ENCODE data around the gene REG1A.

Gene REG1A, protein sequence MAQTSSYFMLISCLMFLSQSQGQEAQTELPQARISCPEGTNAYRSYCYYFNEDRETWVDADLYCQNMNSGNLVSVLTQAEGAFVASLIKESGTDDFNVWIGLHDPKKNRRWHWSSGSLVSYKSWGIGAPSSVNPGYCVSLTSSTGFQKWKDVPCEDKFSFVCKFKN

DNA sequence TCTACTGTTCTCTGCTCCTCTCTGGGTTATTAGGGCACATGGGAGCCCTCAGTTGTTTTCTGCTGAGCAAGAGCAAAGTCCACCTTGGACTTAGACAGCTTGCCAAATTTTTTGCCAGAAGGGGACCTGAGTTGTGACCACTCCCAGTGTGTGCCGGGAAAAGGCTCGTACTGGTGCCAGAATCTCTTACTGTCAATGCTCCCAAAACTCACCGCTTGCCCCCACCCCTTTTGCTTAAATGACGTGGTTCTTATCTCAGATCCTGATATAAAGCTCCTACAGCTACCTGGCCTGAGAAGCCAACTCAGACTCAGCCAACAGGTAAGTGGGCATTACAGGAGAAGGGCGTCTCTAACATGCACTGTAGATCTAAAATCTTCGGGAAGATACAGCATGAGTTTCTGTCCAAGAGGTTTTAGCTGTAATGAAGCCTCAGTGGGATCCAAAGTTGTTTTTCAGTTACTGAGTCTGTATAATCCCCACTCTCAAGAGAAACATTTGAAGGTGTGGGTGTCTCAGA is at the start of gene REG1A:
Gene REG1A (plus strand): TSS at position 295 of the 520 bp plus-strand sequence. CDS start 374 bp downstream, outside the sequence.
- no peak for DNase-seq

DNA sequence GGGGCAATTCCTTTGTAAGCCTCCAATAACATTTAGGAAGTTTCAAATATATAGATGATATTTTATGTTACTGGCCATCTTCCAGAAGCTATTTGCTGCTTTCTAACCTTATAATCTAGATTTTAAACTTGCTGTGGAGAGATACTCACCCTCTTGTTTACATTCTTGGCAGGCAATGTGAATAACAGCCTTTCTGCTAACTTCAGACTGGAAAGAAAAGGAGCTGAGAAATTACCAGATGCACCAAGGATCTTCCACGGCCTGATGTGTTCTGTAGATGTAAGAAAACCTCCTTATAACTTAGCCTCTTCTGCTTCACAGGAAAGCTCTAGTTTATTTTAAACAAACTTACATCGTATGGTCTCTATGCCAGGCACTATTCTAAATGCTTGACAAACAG is 49.2 kb upstream of the REG1A start:
- no peak for DNase-seq

DNA sequence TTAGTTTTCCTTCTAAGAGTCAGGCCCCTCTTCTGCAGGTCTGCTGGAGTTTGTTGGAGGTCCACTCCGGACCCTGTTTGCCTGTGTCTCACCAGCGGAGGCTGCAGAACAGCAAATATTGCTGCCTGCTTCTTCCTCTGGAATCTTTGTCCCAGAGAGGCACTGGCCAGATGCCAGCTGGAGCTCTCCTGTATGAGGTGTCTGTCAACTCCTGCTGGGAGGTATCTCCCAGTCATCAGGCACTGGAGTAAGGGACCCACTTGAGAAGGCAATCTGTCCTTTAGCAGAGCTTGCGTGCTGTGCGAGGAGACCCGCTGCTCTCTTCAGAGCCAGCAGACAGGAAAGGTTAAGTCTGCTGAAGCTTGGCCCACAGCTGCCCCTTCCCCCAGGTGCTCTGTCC is 37.3 kb upstream of the REG1A start:
- no peak for DNase-seq

DNA sequence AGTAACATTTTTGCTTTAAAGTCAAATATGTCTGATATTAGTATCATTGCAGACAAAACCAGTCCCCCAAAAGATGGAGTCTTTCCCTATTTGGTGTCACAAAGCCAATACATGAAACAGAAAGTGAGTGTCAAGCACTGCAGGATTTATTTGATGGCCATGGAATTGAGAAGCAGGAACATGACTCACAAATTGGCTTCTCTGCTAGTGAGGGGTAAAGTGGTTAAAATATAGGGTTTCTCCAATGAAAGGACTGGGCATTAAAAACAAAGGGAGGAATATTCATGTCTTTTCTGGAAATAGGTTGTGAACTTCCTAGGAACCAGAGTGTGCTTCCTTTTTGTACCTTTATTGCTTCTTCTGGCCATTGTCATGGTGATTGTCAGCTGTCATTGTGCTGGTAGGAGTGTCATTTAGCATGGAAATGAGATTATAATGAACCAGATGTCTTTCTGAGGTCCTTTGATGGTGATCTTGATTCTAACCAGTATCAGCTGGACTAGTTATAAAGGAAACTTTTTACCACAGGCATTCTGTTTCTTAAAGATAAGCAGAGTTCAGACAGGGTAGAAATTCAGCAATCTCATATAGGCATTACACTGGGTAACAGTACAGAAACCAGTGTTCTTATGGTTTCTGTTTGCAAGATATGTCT is 36.6 kb upstream of the REG1A start:
- DNase-seq = no peak

DNA sequence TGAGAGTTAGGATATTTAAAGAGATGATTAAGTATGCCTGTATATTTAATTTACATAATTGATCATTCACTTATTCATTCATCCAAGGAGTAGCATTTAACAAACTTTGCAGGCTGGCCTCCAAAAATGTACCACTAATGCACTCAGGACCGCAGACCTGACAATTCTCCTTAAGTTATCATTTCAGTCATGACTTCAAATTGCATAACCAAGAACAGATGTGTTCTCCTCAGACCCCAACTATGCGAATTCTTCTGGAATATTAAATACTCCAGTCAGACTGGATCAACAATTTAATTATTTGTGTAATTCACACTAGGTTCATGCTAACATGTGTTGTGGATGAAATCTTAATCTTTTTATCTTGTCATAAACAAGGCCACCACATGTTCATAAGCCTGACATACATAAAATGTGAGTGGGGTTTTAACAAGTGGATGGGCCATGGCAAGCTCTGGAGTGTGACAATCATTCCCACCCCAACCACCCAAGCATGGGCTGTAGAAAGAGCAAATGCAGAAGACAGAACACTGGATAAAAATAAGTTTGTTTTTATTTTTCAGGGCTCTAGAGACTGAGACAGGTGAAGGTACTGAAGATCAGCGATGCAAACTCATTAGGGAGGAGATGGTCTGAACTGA is 35.7 kb upstream of the REG1A start:
- no peak for DNase-seq

DNA sequence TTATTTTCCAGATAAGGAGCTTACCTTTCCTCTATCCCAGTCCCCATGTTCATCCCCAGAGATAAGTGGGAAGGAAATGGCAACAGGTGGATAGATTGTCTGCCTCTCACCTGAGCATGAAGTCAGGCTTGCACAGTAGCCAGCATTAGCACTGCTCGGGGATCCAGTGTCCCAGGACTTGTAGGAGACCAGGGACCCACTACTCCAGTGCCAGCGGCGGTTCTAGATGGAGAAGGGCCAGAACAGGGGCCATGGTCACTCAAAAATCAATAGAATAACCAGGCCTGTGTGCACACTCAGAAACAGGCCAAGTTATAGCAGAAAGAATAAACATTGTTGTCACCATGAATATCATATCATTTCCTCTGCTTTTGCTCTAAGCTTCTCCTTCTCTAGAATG is 34.9 kb upstream of the REG1A start:
- DNase-seq = no peak

DNA sequence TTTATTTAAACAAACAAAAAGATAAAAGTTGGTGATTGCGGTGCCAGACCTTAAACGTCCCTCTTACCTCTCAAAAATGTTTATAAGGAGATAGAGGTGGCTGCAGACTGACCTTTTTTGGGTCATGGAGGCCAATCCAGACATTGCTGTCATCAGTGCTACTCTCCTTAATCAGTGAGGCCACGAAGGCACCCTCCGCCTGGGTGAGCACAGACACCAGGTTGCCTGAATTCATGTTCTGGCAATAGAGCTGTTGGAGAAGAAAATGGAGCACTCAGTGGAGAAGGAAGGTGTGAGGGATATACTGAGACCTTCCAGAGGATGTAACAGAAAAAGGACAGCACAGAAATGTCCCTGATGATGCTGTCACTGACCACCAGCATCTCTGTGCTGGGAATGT is 34.0 kb upstream of the REG1A start:
- no peak for DNase-seq

DNA sequence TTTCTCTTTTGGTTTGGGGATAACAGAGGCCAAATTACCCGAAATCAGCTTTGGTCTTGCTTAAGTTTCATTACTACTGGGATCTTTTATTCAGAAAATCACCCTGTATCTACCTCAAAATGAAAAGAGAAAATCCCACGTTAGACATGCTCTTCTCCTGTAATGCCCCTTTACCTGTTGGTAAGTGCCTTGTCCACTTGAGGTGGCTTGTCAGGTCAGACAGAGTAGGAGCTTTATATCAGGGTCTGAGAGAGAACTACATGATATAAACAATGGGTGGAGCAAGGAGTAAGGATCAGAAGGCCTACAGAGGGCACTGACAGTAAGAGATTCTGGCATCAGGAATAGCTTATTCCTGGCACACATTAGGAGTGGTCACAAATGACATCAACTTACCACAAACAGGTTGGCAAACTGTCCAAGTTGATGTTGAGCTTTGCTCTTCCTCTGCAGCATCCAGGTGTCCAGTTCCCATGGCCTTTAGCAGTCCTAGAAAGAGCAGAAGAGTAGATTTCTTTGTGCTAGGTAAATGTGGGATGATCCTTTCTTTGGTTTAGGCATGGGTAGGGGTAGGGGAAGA is 32.4 kb upstream of the REG1A start, which contains the start of gene REG1B:
Gene REG1B (minus strand): TSS at position 209 of the 580 bp plus-strand sequence. CDS start 381 bp downstream, outside the sequence.
- no peak for DNase-seq

DNA sequence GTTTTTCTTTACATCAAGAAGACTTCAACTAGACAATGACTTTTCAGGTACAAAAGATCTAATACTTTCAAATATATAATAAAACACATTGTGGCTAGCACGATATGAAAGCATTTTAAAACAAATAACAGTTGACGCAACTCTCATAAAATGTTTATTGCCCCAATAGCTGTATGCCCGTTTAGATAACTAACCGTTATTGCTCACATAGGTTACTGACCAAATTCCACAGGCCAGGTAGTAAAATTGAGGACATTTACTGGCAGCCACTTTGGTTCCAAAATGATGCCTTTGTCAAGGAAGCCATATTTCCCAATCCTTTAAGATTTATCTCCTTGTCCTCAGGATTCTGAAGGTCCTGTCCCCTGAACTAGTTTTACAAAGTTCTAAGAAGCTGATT is 29.6 kb upstream of the REG1A start:
- no peak for DNase-seq

DNA sequence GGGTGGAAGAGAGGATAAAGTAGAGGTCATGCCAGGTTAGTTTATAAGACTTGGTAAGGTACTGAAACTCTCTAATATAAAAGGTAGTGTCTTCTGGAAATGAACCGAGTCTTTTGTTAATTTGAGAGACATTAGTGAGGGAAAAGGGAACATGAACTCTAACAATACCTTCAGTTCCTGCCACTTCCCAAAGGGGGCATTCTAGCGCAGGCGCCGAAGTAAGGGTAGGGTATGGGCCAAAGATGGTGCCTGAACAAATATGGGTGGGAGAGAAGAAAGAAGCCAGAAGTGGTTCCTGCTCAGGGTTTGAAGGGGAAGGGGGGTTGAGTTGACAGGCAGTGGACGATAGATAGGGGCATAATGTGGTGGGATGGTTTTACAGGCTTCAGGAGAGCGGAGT is 22.4 kb upstream of the REG1A start:
- no peak for DNase-seq

DNA sequence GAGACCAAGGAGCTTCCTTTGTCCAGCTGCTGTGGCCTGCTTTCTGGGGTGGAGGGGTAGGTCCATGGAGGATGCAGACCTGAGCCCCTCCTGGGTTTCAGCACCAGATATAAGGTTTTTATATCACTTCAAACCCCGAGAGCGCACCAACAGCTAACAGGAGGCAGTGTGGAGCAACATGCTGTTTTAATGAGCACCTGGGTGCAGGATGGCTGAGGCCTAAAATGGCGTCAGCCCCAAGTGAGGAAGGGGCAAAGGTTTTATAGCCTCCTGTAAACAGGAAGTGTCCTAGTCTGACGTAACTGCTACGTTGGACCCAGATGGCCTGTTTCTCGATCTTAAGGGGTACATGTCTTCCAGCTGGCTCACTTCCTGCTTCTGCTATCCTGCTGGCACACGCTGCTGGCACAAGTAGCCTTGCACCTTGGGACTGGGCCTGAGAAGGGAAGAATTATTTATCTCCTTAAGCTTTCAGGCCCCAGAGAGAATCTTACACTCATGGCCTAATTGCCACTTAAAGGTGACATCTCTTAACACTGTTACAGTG is 21.1 kb upstream of the REG1A start:
- no peak for DNase-seq

DNA sequence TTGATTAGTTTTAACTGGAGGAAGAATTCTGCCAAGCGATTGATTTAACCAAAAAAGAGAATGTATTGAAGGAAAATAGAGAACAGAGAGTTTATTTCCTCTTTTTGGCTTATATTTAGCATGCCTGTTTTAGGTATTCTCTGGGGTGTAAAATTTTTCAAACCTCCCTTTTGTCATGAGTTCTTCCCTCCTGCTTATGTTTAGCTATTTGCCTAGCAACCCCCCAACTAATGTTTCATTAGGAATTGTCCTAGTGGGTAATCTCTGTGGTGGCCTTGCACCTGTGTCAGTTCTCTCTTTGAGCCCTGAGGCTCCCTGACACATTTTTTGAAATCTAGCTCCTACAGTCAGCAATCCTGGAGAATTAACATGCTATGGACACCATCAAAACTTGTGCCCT is 20.0 kb upstream of the REG1A start:
- DNase-seq = no peak

DNA sequence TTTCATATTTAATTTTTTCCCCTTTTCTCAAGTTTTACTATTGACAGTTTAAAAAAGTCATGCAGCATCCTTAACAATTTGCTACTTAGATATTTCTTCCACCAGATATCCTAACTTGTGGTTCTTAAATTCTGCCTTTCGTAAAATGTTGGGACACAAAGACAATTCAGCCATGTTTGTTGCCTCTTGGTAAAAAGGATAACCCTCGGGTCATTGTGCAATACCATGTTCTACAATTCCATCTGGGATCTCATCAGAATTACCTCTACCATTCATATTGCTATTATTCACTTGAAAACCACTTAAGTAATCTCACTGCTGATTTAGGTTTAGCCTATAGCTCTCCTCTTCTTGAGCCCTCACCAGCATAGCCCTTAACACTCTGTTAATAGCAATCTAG is 19.3 kb upstream of the REG1A start:
- DNase-seq = no peak

DNA sequence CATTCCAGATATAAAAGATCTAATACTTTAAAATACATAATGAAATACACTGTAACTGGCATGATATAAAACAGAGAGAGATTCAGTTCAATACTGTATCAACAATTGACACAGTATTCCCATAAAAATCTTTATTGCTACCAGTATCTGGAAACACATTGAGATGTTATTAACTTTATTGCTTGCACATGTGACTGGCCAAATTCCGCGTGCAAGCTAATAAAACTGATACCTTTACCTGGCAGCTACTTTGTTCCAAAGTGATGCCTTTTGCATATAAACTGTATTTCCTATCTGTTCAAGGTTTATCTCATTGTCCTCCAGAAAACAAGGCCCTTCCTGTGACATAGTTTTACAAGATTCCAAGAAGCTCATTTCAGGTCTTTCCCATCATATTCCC is 17.1 kb upstream of the REG1A start:
- no peak for DNase-seq

DNA sequence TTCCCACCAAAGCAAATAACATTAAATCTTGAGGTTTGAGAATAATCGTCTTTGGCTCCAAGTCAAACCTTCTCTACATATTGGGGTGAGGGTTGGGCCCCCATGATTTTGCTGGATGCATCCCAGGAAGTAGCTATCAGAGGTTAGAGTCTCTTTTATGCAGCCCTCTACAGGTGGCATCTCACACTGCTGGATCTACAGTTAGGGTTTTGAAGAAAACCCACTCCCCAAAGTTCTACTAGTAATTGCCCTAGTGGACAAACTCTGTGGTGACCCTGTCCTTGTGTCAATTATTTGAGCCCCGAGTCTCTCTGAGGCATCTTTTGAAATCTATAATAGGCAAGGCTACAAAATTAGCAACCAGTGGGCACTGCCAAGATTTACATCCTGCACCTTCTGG is 15.0 kb upstream of the REG1A start:
- no peak for DNase-seq

DNA sequence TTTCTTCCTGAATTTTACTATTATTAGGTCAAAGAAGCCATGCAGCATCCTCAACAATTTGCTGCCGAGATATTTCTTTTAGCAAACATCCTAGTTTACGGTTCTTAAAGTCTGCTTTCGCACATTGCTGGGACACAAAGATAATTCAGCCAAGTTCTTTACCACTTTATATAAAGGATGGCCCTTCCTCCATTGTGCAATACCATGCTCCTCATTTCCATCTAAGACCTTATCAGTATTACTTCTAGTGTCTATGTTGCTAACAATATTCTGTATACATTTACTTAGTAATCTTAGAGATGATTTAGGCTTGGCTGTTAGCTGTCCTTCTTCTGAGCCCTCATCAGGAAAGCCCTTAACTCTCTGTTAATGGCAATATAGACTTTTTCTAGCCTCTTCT is 8.0 kb upstream of the REG1A start:
- no peak for DNase-seq

DNA sequence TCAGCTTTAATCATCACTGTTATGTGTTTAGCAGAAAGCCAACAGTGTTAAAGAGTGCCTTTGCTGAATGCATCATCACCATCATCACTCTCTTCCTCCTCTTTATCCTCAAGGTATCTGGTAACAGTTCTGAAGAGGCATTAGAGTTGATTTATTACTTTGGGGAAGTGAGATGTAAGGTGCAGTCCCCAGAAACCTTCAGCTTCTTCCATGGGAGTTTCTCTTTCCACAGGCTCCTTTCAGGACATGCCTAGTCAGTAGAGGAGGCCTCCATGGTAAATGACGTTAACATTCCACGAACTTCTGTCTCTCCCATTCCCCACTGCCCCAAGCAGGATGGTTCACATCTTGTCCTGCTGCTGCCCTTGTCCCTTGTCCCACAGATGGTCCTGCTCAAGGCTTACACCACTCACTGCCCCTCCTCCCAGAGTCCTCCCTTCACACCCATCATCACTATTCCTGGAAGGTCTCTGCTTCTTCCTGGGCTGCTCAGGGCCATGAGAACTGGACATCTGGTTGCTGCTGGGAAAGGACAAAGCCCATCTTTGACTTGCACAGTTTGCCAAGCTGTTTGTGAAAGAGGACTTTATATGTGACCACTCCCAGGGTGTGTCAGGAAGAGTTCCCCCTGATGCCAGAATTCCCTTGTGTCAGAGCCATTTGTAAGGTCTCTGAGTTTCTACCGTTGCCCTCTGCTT is 5.3 kb upstream of the REG1A start:
- no peak for DNase-seq

DNA sequence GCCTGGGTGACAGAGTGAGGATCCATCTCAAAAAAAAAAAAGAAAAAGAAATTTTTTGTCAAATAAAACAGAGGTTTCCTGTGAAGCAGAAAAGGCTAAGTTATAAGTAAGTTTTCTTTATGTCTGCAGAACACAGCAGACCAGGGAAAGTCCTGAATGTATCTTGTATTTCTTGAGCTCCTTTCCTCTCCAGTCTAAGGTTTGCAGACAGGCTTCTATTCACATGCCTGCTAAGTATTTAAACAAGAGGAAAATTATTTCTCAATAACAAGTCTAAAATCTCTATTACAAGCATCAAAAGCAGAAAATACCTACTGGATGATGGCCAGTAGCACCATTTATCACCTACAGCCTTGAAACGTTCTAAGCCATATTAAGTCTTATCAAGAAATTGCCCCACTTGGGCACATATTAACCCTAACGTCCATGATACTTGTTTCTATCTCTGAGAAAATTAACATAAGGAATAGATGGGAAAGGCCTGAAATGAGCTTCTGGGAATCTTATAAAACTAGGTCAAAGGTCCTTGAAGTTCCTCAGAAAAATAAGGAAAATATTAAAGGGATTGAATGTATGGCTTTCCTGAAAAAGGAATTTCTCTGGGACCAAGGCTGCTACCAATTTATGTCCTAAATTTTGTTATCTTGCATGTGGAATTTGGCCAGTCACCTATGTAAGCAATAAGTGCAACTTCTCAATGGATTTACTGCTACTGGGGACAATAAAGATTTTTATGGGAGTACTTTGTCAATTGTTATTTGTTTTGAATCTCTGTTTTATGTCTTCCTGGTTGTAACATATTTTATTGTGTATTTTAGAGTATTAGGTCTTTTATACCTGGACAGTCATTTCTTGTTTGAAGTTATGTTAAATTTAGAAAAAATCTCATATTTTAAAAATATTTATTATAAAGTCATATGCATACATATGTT is 3.0 kb upstream of the REG1A start:
- no peak for DNase-seq

DNA sequence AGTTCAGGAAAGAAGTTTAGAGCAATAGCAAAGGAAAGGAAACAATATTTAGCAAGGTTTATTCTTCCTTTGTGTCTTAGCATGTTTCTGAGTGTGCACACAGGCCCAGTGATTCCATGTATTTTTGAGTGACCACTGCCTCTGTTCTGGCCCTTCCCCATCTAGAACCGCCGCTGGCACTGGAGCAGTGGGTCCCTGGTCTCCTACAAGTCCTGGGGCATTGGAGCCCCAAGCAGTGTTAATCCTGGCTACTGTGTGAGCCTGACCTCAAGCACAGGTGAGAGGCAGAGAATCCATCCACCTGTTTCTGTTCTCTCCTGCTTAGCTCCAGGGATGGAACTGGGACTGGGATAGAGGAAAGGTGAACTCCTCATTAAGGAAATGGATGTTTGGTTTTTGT is 2.4 kb downstream of the REG1A start:
- DNase-seq = no peak

DNA sequence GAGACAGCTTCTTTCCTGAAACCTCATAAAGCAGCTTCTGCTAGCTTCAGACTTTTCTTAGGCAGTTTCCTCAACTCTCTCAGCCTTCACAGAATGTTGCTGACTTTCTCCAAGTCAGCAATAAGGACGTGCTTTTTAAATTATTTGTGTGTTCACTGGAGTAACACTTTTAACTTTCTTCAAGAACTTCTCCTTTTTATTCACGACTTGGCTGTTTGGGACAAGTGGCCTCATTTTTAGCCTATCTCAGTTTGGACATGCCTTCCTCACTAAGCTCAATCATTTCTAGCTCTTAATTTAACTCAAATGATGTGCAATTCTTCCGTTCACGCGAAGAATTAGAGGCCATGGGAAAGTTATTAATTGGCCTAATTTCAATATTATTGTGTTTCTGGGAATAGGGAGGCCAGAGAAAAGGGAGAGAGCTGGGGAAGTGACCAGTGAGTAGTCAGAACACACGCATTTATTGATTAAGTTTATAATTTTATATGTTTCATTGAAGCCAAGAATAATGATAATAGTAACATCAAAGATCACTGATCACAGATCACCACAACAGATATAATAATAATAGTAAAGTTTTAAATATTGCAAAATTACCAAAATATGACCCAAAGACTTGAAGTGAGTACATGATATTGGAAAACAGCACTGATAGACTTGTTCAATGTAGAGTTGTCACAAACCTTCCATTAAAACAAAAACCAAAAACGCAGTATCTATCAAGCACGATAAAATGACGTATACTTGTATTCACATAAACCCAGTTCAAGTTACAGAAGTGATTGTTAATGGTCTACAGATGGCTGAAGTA is 4.8 kb downstream of the REG1A start:
- DNase-seq = no peak

DNA sequence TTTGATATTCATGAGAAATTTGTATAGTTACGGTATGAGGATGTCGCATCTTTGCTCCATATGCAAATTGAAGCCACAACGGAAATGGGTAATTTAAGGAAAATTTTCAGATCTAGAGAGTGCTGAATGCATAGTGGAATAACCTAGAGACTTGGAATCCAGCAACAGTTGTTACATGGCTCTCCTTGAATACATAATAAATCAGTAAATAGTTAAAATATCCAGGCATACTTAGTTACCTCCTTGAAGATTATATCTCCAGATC is 5.4 kb downstream of the REG1A start:
- DNase-seq = no peak
